IPS-18a (cell line): ENCODE measurements around the gene FSTL4.

Source experiments
- H3K27ac ChIP-seq: one replicate; pipeline ENCODE4 v1.5.1; 2013; ENCODE audit warnings: low read length
- H3K27me3 ChIP-seq: one replicate; pipeline ENCODE4 v1.6.1; 2013; ENCODE audit warnings: mild to moderate bottlenecking, low read length; ENCODE audit not compliant: control insufficient read depth, insufficient read depth
- H3K36me3 ChIP-seq: one replicate; pipeline ENCODE4 v1.6.1; 2013; ENCODE audit warnings: low read depth, low read length; ENCODE audit not compliant: control insufficient read depth
- H3K4me1 ChIP-seq: one replicate; pipeline ENCODE4 v1.6.1; 2013; ENCODE audit warnings: low read depth, low read length; ENCODE audit not compliant: control insufficient read depth
- H3K4me3 ChIP-seq: one replicate; pipeline ENCODE4 v1.5.1; 2013; ENCODE audit warnings: low read length
- H3K9ac ChIP-seq: one replicate; pipeline ENCODE4 v1.6.1; 2013; ENCODE audit warnings: mild to moderate bottlenecking, low read length, moderate library complexity
- H3K9me3 ChIP-seq: one replicate; pipeline ENCODE4 v1.6.1; 2013; ENCODE audit warnings: low read depth, low read length; ENCODE audit not compliant: control insufficient read depth

Gene FSTL4

GRCh38 chr5:133431326-133431865, 180.9 kb downstream of the FSTL4 start:
- Histone ChIP-seq H3K9ac (no peak overlapping the region), H3K27ac (no peak overlapping the region), H3K9me3 (no peaks in the 10 kb centered on the region), H3K4me1 (peaks cover 9% of the 10 kb centered on the region), H3K4me3 (no peak overlapping the region), H3K36me3 (no peaks in the 10 kb centered on the region), H3K27me3 (no peaks in the 10 kb centered on the region)

GRCh38 chr5:133430095-133430494, 182.2 kb downstream of the FSTL4 start:
- Histone ChIP-seq H3K27me3 (no peaks in the 10 kb centered on the region), H3K9ac (no peak overlapping the region), H3K4me3 (no peak overlapping the region), H3K36me3 (no peaks in the 10 kb centered on the region), H3K4me1 (peaks cover 20% of the 10 kb centered on the region), H3K9me3 (no peaks in the 10 kb centered on the region), H3K27ac (no peak overlapping the region)

DNA sequence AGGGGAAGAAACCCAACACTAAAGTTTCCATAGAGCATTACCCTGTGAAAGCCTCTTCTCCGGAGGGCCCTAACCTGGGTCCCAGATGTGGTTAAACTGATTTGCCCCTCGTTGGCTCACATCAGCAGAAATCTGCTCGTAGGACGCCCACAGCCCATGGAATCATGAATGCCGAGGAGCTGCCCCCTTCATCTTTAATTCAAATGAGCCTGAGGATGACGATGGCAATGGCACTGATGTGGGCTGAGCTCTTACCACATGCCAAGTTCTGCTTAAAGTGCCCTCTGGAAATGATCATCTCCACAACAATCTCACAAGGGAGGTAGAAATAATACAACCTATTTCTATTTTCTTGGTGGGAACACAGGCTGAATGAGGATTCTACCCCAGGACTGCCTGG, 183.3 kb downstream of the FSTL4 start:
- Histone ChIP-seq H3K36me3 (no peaks in the 10 kb centered on the region), H3K4me3 (no peak overlapping the region), H3K9ac (no peak overlapping the region), H3K27ac (no peak overlapping the region), H3K9me3 (no peaks in the 10 kb centered on the region), H3K27me3 (peaks cover 3% of the 10 kb centered on the region), H3K4me1 (peaks cover 28% of the 10 kb centered on the region)

- H3K9ac ChIP-seq: no peak overlapping the region
- no peaks in the 10 kb centered on the region for H3K36me3 ChIP-seq
Observed at GRCh38 chr5:133428072-133428660, 184.2 kb downstream of the FSTL4 start.

DNA sequence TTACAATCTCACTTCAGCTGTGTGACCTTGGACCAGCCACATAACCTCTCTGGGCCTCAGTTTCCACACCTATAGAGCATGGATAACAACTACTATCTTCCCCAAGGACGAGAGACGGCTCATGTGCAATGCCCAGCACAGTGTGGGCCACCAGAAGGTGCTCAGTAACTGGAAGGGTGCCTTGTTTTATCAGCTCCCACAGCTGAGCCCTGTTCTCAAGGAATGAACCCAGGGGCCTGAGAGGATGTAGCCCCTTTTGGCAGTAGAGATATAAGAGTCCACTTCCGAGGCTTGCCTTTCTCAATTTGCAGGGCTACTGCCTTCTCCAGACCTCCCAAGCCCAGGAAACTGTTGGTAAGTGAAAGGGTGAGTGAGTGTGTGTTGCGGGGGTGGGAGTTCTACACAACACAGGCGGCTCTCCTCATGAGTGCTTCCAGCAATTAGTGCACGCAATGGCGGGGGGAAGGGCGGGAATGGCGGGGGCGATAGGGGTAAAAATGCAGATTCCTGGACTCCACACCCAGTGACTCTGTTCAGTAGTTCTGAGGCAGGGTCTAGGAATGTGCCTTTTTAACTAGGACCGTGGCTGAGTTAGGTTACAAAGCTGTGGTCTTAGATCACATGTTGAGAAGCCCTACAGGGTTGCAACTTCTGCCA, 185.1 kb downstream of the FSTL4 start:
- Histone ChIP-seq H3K36me3 (no peaks in the 10 kb centered on the region), H3K27ac (no peak overlapping the region), H3K27me3 (peaks cover 17% of the 10 kb centered on the region), H3K4me3 (no peak overlapping the region), H3K9me3 (no peaks in the 10 kb centered on the region), H3K9ac (no peak overlapping the region), H3K4me1 (peaks cover 30% of the 10 kb centered on the region)

More at GRCh38 chr5:133428072-133428660, 184.2 kb downstream of the FSTL4 start:
- peaks cover 30% of the 10 kb centered on the region for H3K4me1 ChIP-seq
- peaks cover 10% of the 10 kb centered on the region for H3K27me3 ChIP-seq
- no peaks in the 10 kb centered on the region for H3K9me3 ChIP-seq
- H3K27ac ChIP-seq: no peak overlapping the region
- no peak overlapping the region for H3K4me3 ChIP-seq

GRCh38 chr5:133426264-133426663, 186.1 kb downstream of the FSTL4 start:
- no peak overlapping the region for H3K9ac ChIP-seq
- H3K9me3 ChIP-seq: no peaks in the 10 kb centered on the region
- H3K36me3 ChIP-seq: no peaks in the 10 kb centered on the region
- peaks cover 21% of the 10 kb centered on the region for H3K27me3 ChIP-seq
- no peak overlapping the region for H3K27ac ChIP-seq
- H3K4me3 ChIP-seq: no peak overlapping the region
- peaks cover 30% of the 10 kb centered on the region for H3K4me1 ChIP-seq

DNA sequence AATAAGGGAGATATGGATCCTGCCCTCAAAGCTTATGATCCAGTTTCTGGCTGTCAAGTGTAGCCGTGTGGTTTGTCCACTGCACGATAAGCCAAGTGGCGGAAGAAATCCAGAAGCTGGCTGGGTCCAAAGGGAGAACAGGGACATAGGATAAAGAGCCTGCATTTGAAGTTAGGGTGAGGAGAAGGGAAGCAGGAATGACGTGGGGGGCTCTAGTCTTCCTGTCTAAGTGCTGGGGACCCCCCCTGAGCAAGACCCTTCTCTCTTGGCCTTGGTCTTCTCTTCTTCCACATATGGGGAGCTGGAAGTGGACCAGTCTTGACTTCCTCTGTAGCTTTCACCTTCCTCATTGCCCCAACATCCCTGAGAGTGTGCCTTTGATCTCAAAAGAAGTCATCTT, 186.6 kb downstream of the FSTL4 start:
- no peak overlapping the region for H3K4me3 ChIP-seq
- H3K4me1 ChIP-seq: peaks cover 30% of the 10 kb centered on the region
- H3K27ac ChIP-seq: no peak overlapping the region
- H3K36me3 ChIP-seq: no peaks in the 10 kb centered on the region
- no peak overlapping the region for H3K9ac ChIP-seq
- H3K27me3 ChIP-seq: peaks cover 21% of the 10 kb centered on the region
- no peaks in the 10 kb centered on the region for H3K9me3 ChIP-seq

DNA sequence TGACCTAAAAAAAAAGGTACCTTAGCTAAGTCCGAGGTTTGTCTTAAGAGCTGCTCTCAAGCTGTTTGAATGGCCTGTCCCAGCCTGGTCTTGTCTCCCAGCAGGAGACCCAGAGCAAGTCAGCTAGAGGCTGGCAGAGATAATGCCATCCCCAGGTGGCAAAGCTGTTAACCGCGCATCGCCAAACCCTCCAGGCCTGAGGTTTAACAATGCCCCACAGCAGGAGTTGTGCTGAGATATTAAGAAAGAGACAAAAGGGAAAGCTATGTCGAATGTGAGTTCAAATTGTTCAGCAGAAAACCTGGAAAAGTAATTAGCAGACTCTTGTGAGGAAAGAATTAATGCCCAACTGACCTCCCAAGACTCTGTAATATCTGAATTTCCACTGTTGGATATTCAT, 187.1 kb downstream of the FSTL4 start:
- Histone ChIP-seq H3K4me3 (no peak overlapping the region), H3K27me3 (peaks cover 21% of the 10 kb centered on the region), H3K36me3 (no peaks in the 10 kb centered on the region), H3K4me1 (peaks cover 30% of the 10 kb centered on the region), H3K27ac (no peak overlapping the region), H3K9ac (no peak overlapping the region), H3K9me3 (no peaks in the 10 kb centered on the region)

GRCh38 chr5:133423618-133424282, 188.6 kb downstream of the FSTL4 start:
- Histone ChIP-seq H3K9me3 (no peaks in the 10 kb centered on the region), H3K4me1 (peaks cover 30% of the 10 kb centered on the region), H3K27ac (no peak overlapping the region), H3K36me3 (no peaks in the 10 kb centered on the region), H3K9ac (no peak overlapping the region), H3K27me3 (peaks cover 21% of the 10 kb centered on the region), H3K4me3 (no peak overlapping the region)

GRCh38 chr5:133423011-133423617, 189.2 kb downstream of the FSTL4 start:
- Histone ChIP-seq H3K9me3 (no peaks in the 10 kb centered on the region), H3K4me3 (no peak overlapping the region), H3K36me3 (no peaks in the 10 kb centered on the region), H3K27ac (no peak overlapping the region), H3K27me3 (peaks cover 21% of the 10 kb centered on the region), H3K9ac (no peak overlapping the region), H3K4me1 (peaks cover 30% of the 10 kb centered on the region)

DNA sequence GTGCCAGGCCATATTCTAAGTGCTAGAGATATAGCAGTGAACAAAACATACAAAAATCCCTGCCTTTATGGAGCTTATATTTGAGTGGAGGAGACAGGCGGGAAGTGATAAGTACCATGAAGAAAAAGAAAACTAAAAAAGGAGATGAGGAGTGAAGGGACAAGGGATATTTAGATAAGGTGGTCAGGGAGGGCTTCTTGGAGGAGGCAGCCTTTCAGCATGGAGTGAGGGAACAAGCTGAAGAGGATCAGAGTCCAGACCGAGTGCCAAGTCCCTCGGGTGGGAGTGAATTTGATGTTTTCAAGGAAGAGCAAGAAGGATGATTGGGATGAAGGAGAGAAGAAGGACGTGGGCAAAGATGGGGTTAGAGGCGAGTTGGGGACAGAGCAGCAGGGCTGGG, 190.5 kb downstream of the FSTL4 start:
- Histone ChIP-seq H3K9me3 (no peaks in the 10 kb centered on the region), H3K27ac (no peak overlapping the region), H3K4me3 (no peak overlapping the region), H3K36me3 (no peaks in the 10 kb centered on the region), H3K4me1 (peaks cover 22% of the 10 kb centered on the region), H3K9ac (no peak overlapping the region), H3K27me3 (peaks cover 21% of the 10 kb centered on the region)
